GM12891 (cell line): ENCODE measurements around the gene MVB12B.

ENCODE experiments used
- PAX5 ChIP-seq: IDR thresholded peaks from 2 replicates; pipeline ENCODE4 v1.6.1; 2011; ENCODE audit warnings: low read length, moderate library complexity, mild to moderate bottlenecking; ENCODE audit not compliant: insufficient read depth, severe bottlenecking
- POLR2A ChIP-seq: IDR thresholded peaks from 2 replicates; pipeline ENCODE4 v1.6.1; 2011; ENCODE audit warnings: low read depth, low read length, control low read depth
- POLR2AphosphoS5 ChIP-seq: IDR thresholded peaks from 2 replicates; pipeline ENCODE4 v1.6.1; 2011; ENCODE audit warnings: low read depth, low read length, control low read depth
- SPI1 ChIP-seq: IDR thresholded peaks from 2 replicates; pipeline ENCODE4 v1.6.1; 2011; ENCODE audit warnings: low read depth, low read length, control low read depth
- TAF1 ChIP-seq: IDR thresholded peaks from 2 replicates; pipeline ENCODE4 v1.6.1; 2011; ENCODE audit warnings: low read depth, low read length, control low read depth

GRCh38 chr9:126521976-126522590, 195.5 kb downstream of the MVB12B start:
- TF ChIP-seq POLR2A (no peak), SPI1 (no peak), POLR2AphosphoS5 (no peak), TAF1 (no peak), PAX5 (no peak)
